ENCODE data around the gene OR52A1.

OR52A1 gene

GRCh38 chr11:5131584-5132335 is 22.8 kb downstream of the OR52A1 start:
- DNase-seq (ENCODE audit: low read depth): no peak

GRCh38 chr11:5129457-5129877 is 25.1 kb downstream of the OR52A1 start:
- DNase-seq (ENCODE audit: low read depth): no peak

GRCh38 chr11:5124891-5125620 is 29.5 kb downstream of the OR52A1 start:
- no peak for DNase-seq (ENCODE audit: low read depth)

- DNase-seq (ENCODE audit: low read depth): no peak
These were observed 30.6 kb downstream of the OR52A1 start for GRCh38 chr11:5123802-5124521.

GRCh38 chr11:5118893-5119292 is 35.7 kb downstream of the OR52A1 start:
- no peak for DNase-seq (ENCODE audit: low read depth)

GRCh38 chr11:5117588-5117987 is 37.0 kb downstream of the OR52A1 start:
- no peak for DNase-seq (ENCODE audit: low read depth)

GRCh38 chr11:5115339-5115738 is 39.2 kb downstream of the OR52A1 start:
- no peak for DNase-seq (ENCODE audit: low read depth)

GRCh38 chr11:5107285-5107684 is 47.3 kb downstream of the OR52A1 start:
- DNase-seq (ENCODE audit: low read depth): no peak

GRCh38 chr11:5103066-5103465 is 51.5 kb downstream of the OR52A1 start:
- DNase-seq (ENCODE audit: low read depth): no peak

GRCh38 chr11:5102246-5102645 is 52.3 kb downstream of the OR52A1 start:
- no peak for DNase-seq (ENCODE audit: low read depth)

GRCh38 chr11:5096011-5096410 is 58.5 kb downstream of the OR52A1 start:
- no peak for DNase-seq (ENCODE audit: low read depth)

Data from activated T-helper 1 cell treated with Interleukin-2 at 50 U/mL for 16 hours (primary cell).